Suprapubic skin (tissue), 4 donors: Measurements from ENCODE around the gene FRMPD4. TPM values are rescaled to one million over a fixed set of nuclear protein-coding genes. Genes with fewer than 3 reads are reported as not detected.

Experiments
- DNase-seq, 2 donors: peaks; one replicate each; pipeline ENCODE4 v3.0.0-alpha.2; 2019; ENCODE audit warnings: low spot score in 2 of 2
- H3K27ac ChIP-seq: fragments of 200-600 bp; sonication (generic); one replicate; pipeline ENCODE4 v1.5.1; 2019
- H3K27me3 ChIP-seq: fragments of 200-600 bp; sonication (generic); one replicate; pipeline ENCODE4 v1.5.1; 2019
- H3K36me3 ChIP-seq: fragments of 200-600 bp; sonication (generic); one replicate; pipeline ENCODE4 v1.5.1; 2019
- H3K4me1 ChIP-seq: fragments of 200-600 bp; sonication (generic); one replicate; pipeline ENCODE4 v1.5.1; 2019
- H3K4me3 ChIP-seq: fragments of 200-600 bp; sonication (generic); one replicate; pipeline ENCODE4 v1.5.1; 2019; ENCODE audit warnings: mild to moderate bottlenecking
- H3K9me3 ChIP-seq: fragments of 200-600 bp; sonication (generic); one replicate; pipeline ENCODE4 v1.5.1; 2019
- CTCF ChIP-seq, 2 donors: fragments of 200-600 bp in 1 of 2; fragments of 450-650 bp in 1 of 2; sonication (generic) in 1 of 2; IDR thresholded peaks; one replicate each; pipeline ENCODE4 v1.5.1; 2016 to 2019; ENCODE audit warnings: antibody characterized with exemption in 2 of 2, mild to moderate bottlenecking in 1 of 2, moderate library complexity in 1 of 2
- EP300 ChIP-seq: sonication (generic); formaldehyde crosslinking; IDR thresholded peaks from one replicate; pipeline ENCODE4 v1.6.1; 2017; ENCODE audit warnings: antibody characterized with exemption
- POLR2A ChIP-seq, 2 donors: fragments of 450-650 bp; IDR thresholded peaks; one replicate each; pipeline ENCODE4 v1.6.1; 2017; ENCODE audit warnings: antibody characterized with exemption in 2 of 2, mild to moderate bottlenecking in 2 of 2, moderate library complexity in 2 of 2
- POLR2AphosphoS5 ChIP-seq, 3 donors: sonication (generic); formaldehyde crosslinking; IDR thresholded peaks; one replicate each; pipeline ENCODE4 v1.6.1; 2017; ENCODE audit warnings: antibody characterized with exemption in 3 of 3
- WGBS: methylation state at CpG from one replicate; pipeline ENCODE4 v1.1.5; 2018; 5-methylcytosine and 5-hydroxymethylcytosine counted together
- total RNA-seq, 4 donors: library from RNA; depleted of rRNA; stranded (reverse); fragments of >200 nt; gene quantifications; one replicate each; pipeline ENCODE4 v1.1.0, GENCODE V29; 2016

FRMPD4 gene
- total RNA-seq, 4 donors from 2014 or later: 0.08 to 0.13 TPM; not detected in 2

DNA sequence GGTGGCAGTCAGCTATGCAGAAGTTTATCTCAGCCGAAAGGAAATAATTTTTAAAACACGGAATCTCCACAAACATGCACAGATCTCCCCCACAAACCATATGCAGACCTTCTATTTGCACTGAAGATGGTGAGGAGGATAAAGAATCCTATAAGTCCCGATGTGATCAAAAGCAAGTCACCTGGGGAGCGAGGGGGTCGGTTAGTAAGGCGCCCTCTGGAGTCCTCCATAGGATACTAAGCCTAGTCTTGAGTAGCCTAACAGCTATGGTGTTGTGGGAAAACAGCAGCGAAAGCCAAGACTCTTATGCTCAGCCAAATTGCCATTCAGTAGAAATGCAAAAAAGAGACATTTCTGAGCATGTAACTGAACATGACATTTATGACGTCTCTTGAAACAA, 210.9 kb downstream of the FRMPD4 start:
- TF ChIP-seq CTCF (IDR thresholded peaks at IDR 0.05) (no peak), EP300 (no peak), POLR2A (IDR thresholded peaks at IDR 0.05) (no peak), POLR2AphosphoS5 (IDR thresholded peaks at IDR 0.05) (no peak)
- H3K27ac ChIP-seq: no peak overlapping the region
- no peaks in the 10 kb centered on the region for H3K27me3 ChIP-seq

GRCh38 chrX:12352922-12353321, 214.6 kb downstream of the FRMPD4 start:
- Histone ChIP-seq H3K4me1 (no peaks in the 10 kb centered on the region), H3K36me3 (no peaks in the 10 kb centered on the region), H3K27ac (no peak overlapping the region), H3K4me3 (no peak overlapping the region), H3K9me3 (no peaks in the 10 kb centered on the region), H3K27me3 (no peaks in the 10 kb centered on the region)
- whole genome bisulfite sequencing: 67% methylated on average over 5 of the region's 5 CpGs
- no peak for TF ChIP-seq POLR2AphosphoS5 (IDR thresholded peaks at IDR 0.05)
- TF ChIP-seq POLR2A (IDR thresholded peaks at IDR 0.05): no peak
- no peak for TF ChIP-seq CTCF (IDR thresholded peaks at IDR 0.05)
- no peak for TF ChIP-seq EP300
- DNase-seq: no peak

More for the DNA sequence above, 210.9 kb downstream of the FRMPD4 start:
- Histone ChIP-seq H3K4me1 (no peaks in the 10 kb centered on the region), H3K36me3 (no peaks in the 10 kb centered on the region), H3K9me3 (no peaks in the 10 kb centered on the region), H3K4me3 (no peak overlapping the region)
- WGBS: 41% methylated on average over 8 of the region's 8 CpGs
- DNase-seq: no peak

- Histone ChIP-seq H3K36me3 (no peaks in the 10 kb centered on the region), H3K9me3 (no peaks in the 10 kb centered on the region), H3K4me1 (no peaks in the 10 kb centered on the region), H3K4me3 (no peak overlapping the region), H3K27ac (no peak overlapping the region), H3K27me3 (no peaks in the 10 kb centered on the region)
- 53% methylated on average over 2 of the region's 2 CpGs for WGBS
- no peak for DNase-seq
- no peak for TF ChIP-seq POLR2A (IDR thresholded peaks at IDR 0.05)
- TF ChIP-seq CTCF (IDR thresholded peaks at IDR 0.05): no peak
- TF ChIP-seq EP300: no peak
- no peak for TF ChIP-seq POLR2AphosphoS5 (IDR thresholded peaks at IDR 0.05)
These were observed 222.1 kb downstream of the FRMPD4 start for GRCh38 chrX:12360383-12360782.

DNA sequence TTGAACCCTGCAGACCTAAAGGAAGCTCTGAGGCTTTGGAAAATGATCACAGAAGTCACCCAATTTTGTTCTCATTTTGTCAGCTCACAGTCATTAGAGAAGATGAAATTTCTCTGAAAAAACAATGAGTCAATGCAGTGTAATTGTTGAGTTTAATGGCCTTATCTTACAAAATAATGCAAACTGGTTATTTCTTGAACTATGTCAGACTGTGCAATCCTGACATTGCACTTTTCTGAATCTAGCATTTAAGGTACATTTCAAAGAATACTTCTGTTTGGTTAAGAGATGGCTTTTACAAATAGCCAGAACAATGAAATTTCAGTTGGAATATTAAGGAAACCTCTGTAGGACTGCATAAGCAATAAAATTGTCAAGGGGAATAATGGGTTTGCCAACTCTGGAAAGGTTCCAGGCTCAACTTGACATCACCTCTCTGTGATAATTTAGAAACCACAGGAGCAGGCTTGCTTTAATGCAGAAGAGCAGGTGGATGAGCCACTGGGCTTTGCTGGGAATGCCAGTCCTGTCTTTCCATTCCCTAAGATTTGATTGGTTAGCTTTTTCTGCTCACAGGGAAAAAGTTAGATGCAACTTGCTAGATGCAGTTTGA, 222.8 kb downstream of the FRMPD4 start:
- Histone ChIP-seq H3K27ac (no peak overlapping the region), H3K36me3 (no peaks in the 10 kb centered on the region), H3K4me1 (no peaks in the 10 kb centered on the region), H3K4me3 (no peak overlapping the region), H3K27me3 (no peaks in the 10 kb centered on the region), H3K9me3 (no peaks in the 10 kb centered on the region)
- DNase-seq: no peak
- TF ChIP-seq POLR2A (IDR thresholded peaks at IDR 0.05): no peak
- TF ChIP-seq POLR2AphosphoS5 (IDR thresholded peaks at IDR 0.05): no peak
- no peak for TF ChIP-seq CTCF (IDR thresholded peaks at IDR 0.05)
- TF ChIP-seq EP300: no peak

DNA sequence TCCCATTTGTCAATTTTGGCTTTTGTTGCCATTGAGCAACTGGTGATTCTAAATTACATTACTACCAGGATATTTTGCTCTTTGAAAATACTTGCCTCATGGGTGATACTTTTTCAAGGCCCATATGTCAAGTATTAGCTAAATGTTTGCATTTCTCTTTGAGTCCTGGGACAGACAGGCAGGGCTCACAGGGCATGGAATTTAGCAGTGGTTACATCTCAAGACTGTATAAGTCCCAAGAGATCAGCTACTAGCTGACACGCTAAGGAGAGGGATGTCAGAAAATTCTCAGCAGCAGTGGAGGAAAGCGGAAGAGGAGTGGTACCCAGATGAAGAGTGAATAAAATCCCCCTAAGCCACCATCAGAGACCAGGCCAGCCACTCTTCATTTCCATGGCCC, 224.9 kb downstream of the FRMPD4 start:
- Histone ChIP-seq H3K27me3 (no peaks in the 10 kb centered on the region), H3K27ac (no peak overlapping the region), H3K9me3 (no peaks in the 10 kb centered on the region), H3K4me1 (no peaks in the 10 kb centered on the region), H3K36me3 (no peaks in the 10 kb centered on the region), H3K4me3 (no peak overlapping the region)
- no peak for TF ChIP-seq CTCF (IDR thresholded peaks at IDR 0.05)
- TF ChIP-seq POLR2A (IDR thresholded peaks at IDR 0.05): no peak
- TF ChIP-seq EP300: no peak
- no peak for TF ChIP-seq POLR2AphosphoS5 (IDR thresholded peaks at IDR 0.05)
- no peak for DNase-seq
- 97% methylated on average over 2 of the region's 2 CpGs for WGBS
